H1 (cell line): ENCODE data around the gene HADHB. TPM values are rescaled to one million over a fixed set of nuclear protein-coding genes. Genes with fewer than 3 reads are reported as not detected.

Experiments used
- ASH2L ChIP-seq: fragments of 200-600, 300-600 bp; sonication (generic); IDR thresholded peaks from one replicate; pipeline ENCODE4 v1.7.1; 2017; ENCODE audit warnings: low read length
- HDAC6 ChIP-seq: IDR thresholded peaks from one replicate; pipeline ENCODE4 v1.7.1; 2012; ENCODE audit warnings: low read depth, mild to moderate bottlenecking, inconsistent platforms, low read length, moderate library complexity
- KDM1A ChIP-seq: fragments of 200-600, 300-600 bp; sonication (generic); IDR thresholded peaks from 2 replicates; pipeline ENCODE4 v1.7.1; 2016; ENCODE audit warnings: mild to moderate bottlenecking, low read length, borderline replicate concordance
- RXRA ChIP-seq: IDR thresholded peaks from 2 replicates; pipeline ENCODE4 v1.6.1; 2011; ENCODE audit warnings: low read depth, mild to moderate bottlenecking, low read length, moderate library complexity; ENCODE audit not compliant: insufficient read depth
- SIN3A ChIP-seq, 2 experiments: IDR thresholded peaks in 1 of 2; conservative IDR thresholded peaks in 1 of 2; 2 replicates each; pipeline ENCODE4 v1.6.1; 2011 to 2012; ENCODE audit warnings: low read length in 2 of 2, improper control_type of control experiment in 1 of 2, low read depth in 1 of 2, mild to moderate bottlenecking in 1 of 2
- polyA plus RNA-seq, 7 experiments: library from polyadenylated mRNA; depleted of rRNA in 3 of 7; stranded (reverse) in 5 of 7; unstranded in 2 of 7; fragments of >200 nt in 5 of 7; fragments of 200-250 nt in 2 of 7; gene quantifications; 1 replicate in 5 of 7; 2 replicates in 1 of 7; 4 replicates in 1 of 7; pipeline versions ENCODE4 v1.2.1 to v1.2.3, GENCODE V29; 2011 to 2013; ENCODE audit warnings: missing spikeins in 2 of 7, mixed read lengths in 2 of 7
- total RNA-seq: library from RNA; stranded (reverse); fragmentation: NEBNext Ultra II Directional; extraction: Animal tissue kit (Norgen Biotek cat#: 25700); gene quantifications from 2 replicates; pipeline ENCODE4 v1.2.1, GENCODE V29; 2021
- TF ChIP-seq, protein P1 (sequence below), 3 experiments: IDR thresholded peaks; 1 replicate in 2 of 3; 2 replicates in 1 of 3; pipeline versions ENCODE4 v1.5.1 to v1.6.1; 2011; ENCODE audit warnings: low read length in 3 of 3, mild to moderate bottlenecking in 3 of 3, inconsistent platforms in 2 of 3, low read depth in 1 of 3, moderate library complexity in 1 of 3; ENCODE audit not compliant: insufficient read depth in 1 of 3; ENCODE audit errors: control extremely low read depth in 1 of 3

HADHB gene
- total and polyA plus RNA-seq, 2 of the 8 experiments (the other 6 are each of a cell fraction or from before 2014, with no cell fraction given) = 47.7 to 52.3 TPM

DNA sequence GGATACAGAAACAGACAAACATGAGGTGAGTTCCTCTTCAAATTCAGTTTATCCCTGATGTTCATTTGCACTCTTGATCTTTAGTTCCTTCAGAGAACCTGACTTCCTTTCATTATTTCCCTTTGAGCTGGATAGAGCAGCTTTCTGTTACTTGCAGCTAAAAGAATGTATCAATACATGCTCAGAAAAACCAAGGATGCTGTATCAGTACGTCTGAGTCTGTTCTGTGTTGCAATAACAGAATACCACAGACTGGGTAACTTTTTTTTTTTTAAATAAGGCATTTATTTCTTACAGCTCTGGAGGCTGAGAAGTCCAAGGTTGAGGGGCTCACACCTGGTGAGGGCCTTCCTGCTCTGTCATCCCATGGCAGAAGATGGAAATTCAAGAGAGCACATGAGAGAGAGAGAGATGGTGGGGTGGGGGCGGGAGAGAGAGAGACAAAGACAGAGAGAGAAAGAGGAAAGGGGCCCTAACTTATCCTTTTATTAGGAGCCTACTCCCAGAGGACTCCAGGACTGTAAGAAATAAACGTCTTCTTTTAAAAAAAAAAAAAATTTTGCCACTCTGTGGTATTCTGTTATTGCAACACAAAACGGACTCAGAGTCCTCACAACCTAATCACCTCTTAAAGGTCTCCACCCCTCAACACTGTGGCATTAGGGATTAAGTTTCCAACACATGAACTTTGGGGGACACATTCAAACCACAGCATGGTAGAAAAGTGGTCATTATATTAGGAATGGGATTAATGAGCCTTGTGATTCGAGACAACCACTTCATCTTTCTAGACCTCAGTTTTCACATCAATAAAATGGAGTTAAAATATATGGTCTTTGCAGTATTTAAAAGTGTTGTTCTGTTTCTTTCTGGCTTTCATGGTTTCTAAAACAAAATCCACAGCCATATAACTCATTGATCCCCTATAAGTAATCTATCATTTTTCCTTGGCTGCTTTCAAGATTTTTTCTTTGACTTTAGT lies 82.8 kb downstream of the HADHB start (continued):
- no peak for TF ChIP-seq SIN3A (conservative IDR thresholded peaks at IDR 0.05 in 1 of 2, IDR thresholded peaks at IDR 0.05 in 1 of 2; ENCODE audit: low read depth in 1 of 2, low read length in 2 of 2)
- TF ChIP-seq KDM1A = no peak
- TF ChIP-seq RXRA = no peak
- TF ChIP-seq ASH2L = no peak
- TF ChIP-seq HDAC6 = no peak
- TF ChIP-seq, protein P1, sequence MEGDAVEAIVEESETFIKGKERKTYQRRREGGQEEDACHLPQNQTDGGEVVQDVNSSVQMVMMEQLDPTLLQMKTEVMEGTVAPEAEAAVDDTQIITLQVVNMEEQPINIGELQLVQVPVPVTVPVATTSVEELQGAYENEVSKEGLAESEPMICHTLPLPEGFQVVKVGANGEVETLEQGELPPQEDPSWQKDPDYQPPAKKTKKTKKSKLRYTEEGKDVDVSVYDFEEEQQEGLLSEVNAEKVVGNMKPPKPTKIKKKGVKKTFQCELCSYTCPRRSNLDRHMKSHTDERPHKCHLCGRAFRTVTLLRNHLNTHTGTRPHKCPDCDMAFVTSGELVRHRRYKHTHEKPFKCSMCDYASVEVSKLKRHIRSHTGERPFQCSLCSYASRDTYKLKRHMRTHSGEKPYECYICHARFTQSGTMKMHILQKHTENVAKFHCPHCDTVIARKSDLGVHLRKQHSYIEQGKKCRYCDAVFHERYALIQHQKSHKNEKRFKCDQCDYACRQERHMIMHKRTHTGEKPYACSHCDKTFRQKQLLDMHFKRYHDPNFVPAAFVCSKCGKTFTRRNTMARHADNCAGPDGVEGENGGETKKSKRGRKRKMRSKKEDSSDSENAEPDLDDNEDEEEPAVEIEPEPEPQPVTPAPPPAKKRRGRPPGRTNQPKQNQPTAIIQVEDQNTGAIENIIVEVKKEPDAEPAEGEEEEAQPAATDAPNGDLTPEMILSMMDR (IDR thresholded peaks at IDR 0.05; ENCODE audit: control extremely low read depth in 1 of 3, insufficient read depth in 1 of 3, low read depth in 1 of 3, low read length in 3 of 3) = no peak
